A549 (cell line): ENCODE results near the gene SBK2. TPM values are rescaled to one million over a fixed set of nuclear protein-coding genes. Genes with fewer than 3 reads are reported as not detected.
A peak's percentile ranks its signal among the peaks of the same experiment; 100 is the strongest.

Source experiments
- ATAC-seq, 2 experiments: fragments of 200-7000 bp in 1 of 2; fragments of >200 bp in 1 of 2; cut with Nextera tagmentation in 1 of 2; cut with Tn5 transposase in 1 of 2; 3 replicates each; pipeline versions ENCODE4 v1.8.0 to v1.9.1; 2018 to 2020; ENCODE audit warnings: mild to moderate bottlenecking in 1 of 2, moderate library complexity in 1 of 2
- CTCF ChIA-PET: fragments of 300-600 bp; sonication (Branson Sonifier 250); formaldehyde crosslinking; extraction: SDS; loops from one replicate; lab custom pipeline; 2021; ENCODE audit warnings: antibody characterized with exemption, inconsistent platforms; lab: Yijun Ruan, JAX
- POLR2A ChIA-PET: fragments of 350-600 bp; formaldehyde crosslinking; extraction: SDS; loops from one replicate; lab custom pipeline; 2021; ENCODE audit warnings: antibody characterized with exemption, inconsistent platforms; lab: Yijun Ruan, JAX
- DNase-seq, 2 experiments: peaks; one replicate each; pipeline versions ENCODE4 v3.0.0 to v3.0.0-alpha.2; 2011 to 2016; ENCODE audit warnings: low read depth in 1 of 2, low spot score in 1 of 2
- FAIRE-seq: peaks from 2 replicates; lab custom pipeline; 2011; peaks lifted over from hg19 to GRCh38; lab: Jason Lieb, UNC
- H3K27ac ChIP-seq, 2 experiments: fragments of >200 bp; sonication (Bioruptor Twin); formaldehyde crosslinking; 3 replicates each; pipeline ENCODE4 v1.5.1; 2016 to 2017
- H3K4me1 ChIP-seq: fragments of >200 bp; sonication (Bioruptor Twin); formaldehyde crosslinking; 3 replicates; pipeline ENCODE4 v1.6.1; 2016
- H3K4me2 ChIP-seq: fragments of >200 bp; sonication (Bioruptor Twin); formaldehyde crosslinking; 3 replicates; pipeline ENCODE4 v1.6.1; 2016
- H3K4me3 ChIP-seq: fragments of >200 bp; sonication (Bioruptor Twin); formaldehyde crosslinking; 3 replicates; pipeline ENCODE4 v1.5.1; 2016
- H3K9me3 ChIP-seq: fragments of >200 bp; sonication (Bioruptor Twin); formaldehyde crosslinking; 3 replicates; pipeline ENCODE4 v1.6.1; 2016
- CEBPB ChIP-seq, 2 experiments: fragments of >200 bp in 1 of 2; sonication (Bioruptor Twin) in 1 of 2; formaldehyde crosslinking in 1 of 2; IDR thresholded peaks; 2 replicates each; pipeline ENCODE4 v1.6.1; 2012 to 2016
- CHD2 ChIP-seq: fragments of 150-350 bp; IDR thresholded peaks from 2 replicates; pipeline ENCODE4 v1.6.1; 2014; ENCODE audit warnings: low read length; ENCODE audit not compliant: partially characterized antibody
- CTCF ChIP-seq: fragments of >200 bp; sonication (Bioruptor Twin); formaldehyde crosslinking; IDR thresholded peaks from 3 replicates; pipeline ENCODE4 v1.5.1; 2016
- EHF ChIP-seq: fragments of 250-450 bp; sonication (Bioruptor Pico); IDR thresholded peaks from 2 replicates; pipeline ENCODE4 v1.5.0; 2020; ENCODE audit warnings: mild to moderate bottlenecking
- EP300 ChIP-seq, 2 experiments: fragments of >200 bp; sonication (Bioruptor Twin); formaldehyde crosslinking; IDR thresholded peaks; 2 replicates in 1 of 2; 3 replicates in 1 of 2; pipeline ENCODE4 v1.6.1; 2016 to 2017
- FOSB ChIP-seq: fragments of 250-450 bp; sonication (Bioruptor Pico); IDR thresholded peaks from 2 replicates; pipeline ENCODE4 v1.5.0; 2020; ENCODE audit warnings: mild to moderate bottlenecking, moderate library complexity
- GATA3 ChIP-seq: IDR thresholded peaks from 2 replicates; pipeline ENCODE4 v1.6.1; 2012; ENCODE audit warnings: borderline replicate concordance
- HDAC2 ChIP-seq: fragments of 200-600 bp; sonication (generic); IDR thresholded peaks from 2 replicates; pipeline ENCODE4 v1.6.1; 2016
- HEYL ChIP-seq: fragments of 250-450 bp; sonication (Bioruptor Pico); IDR thresholded peaks from 2 replicates; pipeline ENCODE4 v1.8.0; 2021; ENCODE audit warnings: mild to moderate bottlenecking, moderate library complexity
- HOXA7 ChIP-seq: fragments of 250-450 bp; sonication (Bioruptor Pico); IDR thresholded peaks from 2 replicates; pipeline ENCODE4 v1.5.0; 2020; ENCODE audit warnings: mild to moderate bottlenecking, moderate library complexity
- HOXB5 ChIP-seq: fragments of 250-450 bp; sonication (Bioruptor Pico); IDR thresholded peaks from 2 replicates; pipeline ENCODE4 v1.5.0; 2020; ENCODE audit warnings: mild to moderate bottlenecking, moderate library complexity
- JUNB ChIP-seq: fragments of >200 bp; sonication (Bioruptor Twin); formaldehyde crosslinking; IDR thresholded peaks from 2 replicates; pipeline ENCODE4 v1.6.1; 2016
- KDM1A ChIP-seq: fragments of 200-600 bp; sonication (generic); IDR thresholded peaks from 2 replicates; pipeline ENCODE4 v1.6.1; 2016; ENCODE audit warnings: low read depth, mild to moderate bottlenecking
- MAFK ChIP-seq: fragments of 450-650 bp; IDR thresholded peaks from 2 replicates; pipeline ENCODE4 v1.6.1; 2014; ENCODE audit not compliant: partially characterized antibody
- MAZ ChIP-seq: fragments of 150-350 bp; IDR thresholded peaks from 2 replicates; pipeline ENCODE4 v1.6.1; 2014; ENCODE audit warnings: antibody characterized with exemption, low read depth, low read length, borderline replicate concordance
- MYC ChIP-seq: IDR thresholded peaks from 2 replicates; pipeline ENCODE4 v1.6.1; 2012; ENCODE audit warnings: mild to moderate bottlenecking, inconsistent platforms, low read length, improper control_type of control experiment, borderline replicate concordance
- NR3C1 ChIP-seq: fragments of >200 bp; sonication (Bioruptor Twin); formaldehyde crosslinking; IDR thresholded peaks from 3 replicates; pipeline ENCODE4 v1.6.1; 2017
- POLR2A ChIP-seq: IDR thresholded peaks from 2 replicates; pipeline ENCODE4 v1.6.1; 2012; ENCODE audit warnings: mild to moderate bottlenecking, low read length
- POLR2AphosphoS2 ChIP-seq: conservative IDR thresholded peaks from 2 replicates; pipeline ENCODE4 v1.6.1; 2012; ENCODE audit warnings: low read length, improper control_type of control experiment, inconsistent platforms
- RARB ChIP-seq: fragments of 250-450 bp; sonication (Bioruptor Pico); IDR thresholded peaks from 2 replicates; pipeline ENCODE4 v1.8.0; 2021; ENCODE audit warnings: mild to moderate bottlenecking, moderate library complexity
- RFX5 ChIP-seq: fragments of 450-650 bp; IDR thresholded peaks from 2 replicates; pipeline ENCODE4 v1.7.1; 2014; ENCODE audit warnings: antibody characterized with exemption, mild to moderate bottlenecking, moderate library complexity
- RNF2 ChIP-seq: fragments of 200-600 bp; sonication (generic); IDR thresholded peaks from 2 replicates; pipeline ENCODE4 v1.6.1; 2016; ENCODE audit warnings: low read depth, mild to moderate bottlenecking, antibody characterized with exemption, moderate library complexity, borderline replicate concordance
- SREBF2 ChIP-seq: fragments of 450-650 bp; IDR thresholded peaks from 2 replicates; pipeline ENCODE4 v1.6.1; 2014; ENCODE audit warnings: mild to moderate bottlenecking, moderate library complexity
- TFCP2L1 ChIP-seq: fragments of 250-450 bp; sonication (Bioruptor Pico); IDR thresholded peaks from 2 replicates; pipeline ENCODE4 v1.5.0; 2021; ENCODE audit warnings: mild to moderate bottlenecking
- TP53 ChIP-seq: fragments of 250-450 bp; sonication (Bioruptor Pico); IDR thresholded peaks from 2 replicates; pipeline ENCODE4 v1.5.0; 2021; ENCODE audit warnings: mild to moderate bottlenecking, moderate library complexity
- USF2 ChIP-seq: fragments of 450-650 bp; IDR thresholded peaks from 2 replicates; pipeline ENCODE4 v1.6.1; 2014; ENCODE audit warnings: antibody characterized with exemption
- ZNF302 ChIP-seq: fragments of 250-450 bp; sonication (Bioruptor Pico); IDR thresholded peaks from 2 replicates; pipeline ENCODE4 v1.9.0; 2021; ENCODE audit warnings: inconsistent platforms, mild to moderate bottlenecking, moderate library complexity
- WGBS: methylation state at CpG from one replicate; pipeline ENCODE4 v1.1.6; 2017; ENCODE audit errors: missing lambda C conversion rate; 5-methylcytosine and 5-hydroxymethylcytosine counted together
- polyA plus RNA-seq, 4 experiments: library from polyadenylated mRNA; depleted of rRNA in 3 of 4; stranded (reverse); fragments of >200 nt; fragmentation: RNase III in 1 of 4; extraction: RNeasy Plus Mini Kit Qiagen cat#74134 plus additional on column Dnase treatment in 1 of 4; gene quantifications; 2 replicates in 3 of 4; 3 replicates in 1 of 4; pipeline ENCODE4 v1.2.3, GENCODE V29; 2011 to 2017
- TF ChIP-seq, protein P1 (sequence below): IDR thresholded peaks from 2 replicates; pipeline ENCODE4 v1.6.1; 2012; ENCODE audit warnings: low read depth, borderline replicate concordance

The SBK2 gene
- polyA plus RNA-seq, 2 of the 4 experiments (the other 2 are of a cell fraction) = 0.89 to 1.1 TPM

DNA sequence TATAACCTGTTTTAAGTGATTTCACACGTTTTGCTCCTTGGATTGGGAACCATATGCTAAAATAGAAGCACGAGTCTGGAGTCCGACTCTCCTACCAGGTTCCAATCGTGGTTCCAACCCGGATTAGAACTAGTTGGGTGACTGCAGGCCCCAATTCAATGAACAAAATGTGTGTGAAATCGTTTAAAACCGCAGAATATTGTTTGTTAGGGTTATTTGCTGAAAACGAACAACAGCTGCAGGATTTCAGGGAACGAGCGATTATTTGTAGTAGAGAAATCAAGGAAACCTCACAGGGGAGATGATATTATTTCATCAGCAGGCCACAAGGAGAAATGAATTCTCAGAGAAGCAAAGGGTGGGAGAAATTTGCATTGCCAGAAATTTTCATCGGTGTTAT is 32.0 kb downstream of the SBK2 start (continued):
- TF ChIP-seq MAZ (no peak), EP300 (IDR thresholded peaks at IDR 0.05) (no peak), MAFK (no peak), JUNB (no peak), CTCF (no peak), ZNF302 (CRISPR knock-in tag) (no peak)
- TF ChIP-seq, all 56 proteins: peak for 0

- Histone ChIP-seq H3K9me3 (peaks cover 9% of the 10 kb centered on the region; the same call in 1 of the 3 replicates), H3K4me3 (peak overlapping the region; percentile 31; the same call in 1 of the 3 replicates), H3K4me1 (no peaks in the 10 kb centered on the region), H3K4me2 (peak overlapping the region; percentile 76), H3K27ac (no peak overlapping the region)
- FAIRE-seq = no peak
- ATAC-seq = no peak
- 42% methylated on average over 13 of the region's 13 CpGs for WGBS
- ChIA-PET CTCF (interaction anchor here (0.6 to 15.3 kb wide), 81 partner anchors 10 to 1025 kb away, joined by 3 to 363 read pairs (median 5); partner anchors contain the start of genes FIZ1, ISOC2, NAT14 and SSC5D), POLR2A (interaction anchor here (0.6 to 2.2 kb wide), 16 partner anchors 10 to 363 kb away, joined by 3 to 10 read pairs (median 4); partner anchors contain the start of genes FIZ1, NAT14, UBE2S and ZNF524)
- no peak for DNase-seq
- TF ChIP-seq, protein P1, sequence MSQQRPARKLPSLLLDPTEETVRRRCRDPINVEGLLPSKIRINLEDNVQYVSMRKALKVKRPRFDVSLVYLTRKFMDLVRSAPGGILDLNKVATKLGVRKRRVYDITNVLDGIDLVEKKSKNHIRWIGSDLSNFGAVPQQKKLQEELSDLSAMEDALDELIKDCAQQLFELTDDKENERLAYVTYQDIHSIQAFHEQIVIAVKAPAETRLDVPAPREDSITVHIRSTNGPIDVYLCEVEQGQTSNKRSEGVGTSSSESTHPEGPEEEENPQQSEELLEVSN = no peak
- no peak for TF ChIP-seq MAZ
Measured at GRCh38 chr19:55504252-55504603, 32.7 kb downstream of the SBK2 start.

DNA sequence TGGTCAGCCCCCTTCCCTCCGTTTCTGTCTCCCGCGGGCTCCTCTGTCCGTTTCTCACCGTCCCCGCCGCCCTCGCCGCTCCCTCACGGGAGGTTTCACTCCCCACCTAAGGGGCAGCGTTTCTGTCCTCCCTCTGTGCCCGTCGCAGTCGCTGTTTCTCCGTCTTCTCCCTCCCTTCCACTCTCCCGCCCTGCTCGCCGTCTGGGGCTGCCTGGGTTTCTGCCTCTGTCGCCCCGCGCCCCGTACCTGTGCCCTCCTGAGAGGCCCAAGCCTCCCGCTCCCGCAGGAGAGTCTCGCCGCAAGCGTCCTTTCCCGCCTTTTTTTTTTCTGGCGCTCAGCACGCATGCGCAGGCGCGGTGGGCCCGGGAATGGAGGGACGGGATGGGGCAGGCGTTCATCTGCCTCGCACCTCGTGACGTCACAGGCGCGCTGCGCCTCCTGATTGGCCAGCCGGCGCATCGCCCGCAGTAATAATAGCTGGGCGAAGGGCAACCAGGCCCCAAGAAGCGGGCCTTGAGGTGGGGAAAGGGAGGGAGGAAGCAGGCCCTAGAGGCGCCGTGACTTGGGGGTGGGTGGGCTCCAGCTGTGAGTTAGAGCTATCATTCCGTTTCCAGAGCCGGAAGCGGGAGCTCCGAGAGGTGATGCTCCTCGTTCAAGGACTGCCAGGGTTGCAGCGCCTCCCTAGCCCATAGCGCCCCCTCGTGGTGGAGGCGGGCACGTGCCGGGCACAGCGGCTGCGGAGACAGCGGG is 33.3 kb downstream of the SBK2 start:
- DNase-seq (peak; percentile 95 to 96), FAIRE-seq (no peak), ATAC-seq (peak; percentile 82 to 92)
- peak overlapping the region; percentile 76 for H3K4me2 ChIP-seq
- ChIA-PET POLR2A (interaction anchor here (0.6 to 2.2 kb wide), 16 partner anchors 9 to 362 kb away, joined by 3 to 10 read pairs (median 4); partner anchors contain the start of genes FIZ1, NAT14, UBE2S and ZNF524), CTCF (interaction anchor here (0.6 to 15.3 kb wide), 80 partner anchors 11 to 1025 kb away, joined by 3 to 363 read pairs (median 5); partner anchors contain the start of genes FIZ1, ISOC2, NAT14 and SSC5D)
- peak overlapping the region; percentile 50 to 75; a peak in 4 of 6 replicates for H3K27ac ChIP-seq
- no peaks in the 10 kb centered on the region for H3K4me1 ChIP-seq
- peak overlapping the region; percentile 31 for H3K4me3 ChIP-seq
- 33% methylated on average over 58 of the region's 64 CpGs for WGBS
- peaks cover 9% of the 10 kb centered on the region; the same call in 1 of the 3 replicates for H3K9me3 ChIP-seq
- TF ChIP-seq EHF (CRISPR knock-in tag) = no peak
- TF ChIP-seq SREBF2 = no peak
- TF ChIP-seq ZNF302 (CRISPR knock-in tag) = no peak
- no peak for TF ChIP-seq POLR2AphosphoS2
- TF ChIP-seq EP300 (IDR thresholded peaks at IDR 0.05) = no peak
- TF ChIP-seq RARB (CRISPR knock-in tag) = no peak
- TF ChIP-seq RFX5 = peak; percentile 99
- no peak for TF ChIP-seq HOXB5 (CRISPR knock-in tag)
- TF ChIP-seq, protein P1 = peak; percentile 100
- TF ChIP-seq RNF2 = peak; percentile 81; the same call in 1 of the 2 replicates
- no peak for TF ChIP-seq HDAC2
- TF ChIP-seq JUNB = no peak
- no peak for TF ChIP-seq HEYL (CRISPR knock-in tag)
- TF ChIP-seq NR3C1 = no peak
- no peak for TF ChIP-seq TFCP2L1 (CRISPR knock-in tag)
- TF ChIP-seq CEBPB (IDR thresholded peaks at IDR 0.05) = no peak
- no peak for TF ChIP-seq CHD2
- TF ChIP-seq FOSB (CRISPR knock-in tag) = no peak
- no peak for TF ChIP-seq HOXA7
- no peak for TF ChIP-seq KDM1A
- no peak for TF ChIP-seq POLR2A
- TF ChIP-seq GATA3 = no peak; the same call in 1 of the 2 replicates
- peak; percentile 35; the same call in 1 of the 2 replicates for TF ChIP-seq TP53 (CRISPR knock-in tag)
- TF ChIP-seq USF2 = peak; percentile 57
- peak; percentile 48; the same call in 1 of the 2 replicates for TF ChIP-seq MYC
